Measurements from ENCODE around the gene PLCZ1. TPM values are rescaled to one million over a fixed set of nuclear protein-coding genes. Genes with fewer than 3 reads are reported as not detected.
"Not testable (repeated sequence)": the region's sequence is repeated elsewhere in the genome, so short reads cannot be mapped to it uniquely, and the experiment has no call there.

PLCZ1 gene
- total and polyA plus RNA-seq, 10 of the 15 experiments (the other 5 are each of a cell fraction or from before 2014, with no cell fraction given): not detected

DNA sequence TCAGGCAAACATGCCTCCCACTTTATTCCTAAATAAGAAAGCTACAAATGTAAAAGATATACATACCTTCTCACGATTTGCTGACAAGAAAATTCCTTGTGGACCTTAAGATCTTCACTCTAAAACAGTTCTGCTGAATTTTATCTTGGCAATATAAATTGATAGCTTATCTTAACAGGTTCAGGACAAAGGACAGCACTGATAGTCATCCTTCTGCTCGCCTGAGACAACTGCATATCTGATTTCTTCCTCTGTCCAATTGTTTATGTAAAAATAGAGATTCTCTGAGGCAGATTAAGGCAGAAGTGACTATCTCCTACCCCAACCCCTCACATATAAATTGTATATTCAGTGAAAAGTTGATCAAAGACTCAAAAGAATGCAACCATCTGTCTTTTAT, 45.0 kb upstream of the PLCZ1 start:
- H3K27ac ChIP-seq (ENCODE audit: control insufficient read depth, insufficient read depth): no peak overlapping the region
- no peak overlapping the region for H3K4me3 ChIP-seq
- H3K4me2 ChIP-seq (ENCODE audit: control insufficient read depth, insufficient read depth): no peak overlapping the region
- no peaks in the 10 kb centered on the region for H3K36me3 ChIP-seq (ENCODE audit: control insufficient read depth in 2 of 2, insufficient read depth in 2 of 2, low read length in 1 of 2)
- H3K9me3 ChIP-seq (replicated peaks; ENCODE audit: control insufficient read depth, insufficient read depth, low read length): no peaks in the 10 kb centered on the region
- BruUV-seq (replicated peaks): no TSS peak
- FAIRE-seq: no peak
- ChIA-PET RAD21 (ENCODE audit: unreplicated experiment) (no interaction called here), SMC1A (ENCODE audit: uncharacterized antibody, unreplicated experiment) (interaction anchor here (0.6 kb wide), 1 partner anchor 888 kb away, joined by 4 read pairs; no protein-coding TSS in a partner anchor), CTCF (no interaction called here), POLR2A (no interaction called here)
- H3K79me2 ChIP-seq (ENCODE audit: control insufficient read depth, insufficient read depth, low read length): no peaks in the 10 kb centered on the region
- no peak overlapping the region for H3K9ac ChIP-seq (ENCODE audit: control insufficient read depth, insufficient read depth, low read length)
- no peaks in the 10 kb centered on the region for H3K4me1 ChIP-seq (ENCODE audit: control insufficient read depth, insufficient read depth, low read length)
- TF ChIP-seq FOS (IDR thresholded peaks at IDR 0.05; ENCODE audit: borderline replicate concordance, extremely low read depth, insufficient read length): no peak
- H3K27me3 ChIP-seq (replicated peaks in 1 of 2; ENCODE audit: control insufficient read depth in 2 of 2, insufficient read depth in 2 of 2, low read length in 1 of 2): no peaks in the 10 kb centered on the region
- no peak for ATAC-seq
- no peak for DNase-seq (ENCODE audit: low read depth, low spot score)
- in situ Hi-C loops (cut with MboI): no loop called here
- intact Hi-C loops (cut with micrococcal nuclease; ENCODE audit: unreplicated experiment): no loop called here
- no peaks in the 10 kb centered on the region for H4K20me1 ChIP-seq (ENCODE audit: control insufficient read depth, insufficient read depth)
- H2AFZ ChIP-seq (ENCODE audit: control insufficient read depth, low read depth, low read length): no peak overlapping the region
- 0% methylated on average over 2 of the region's 2 CpGs for WGBS (ENCODE audit: insufficient coverage, insufficient replicate concordance, low lambda C conversion rate, missing lambda C conversion rate)

DNA sequence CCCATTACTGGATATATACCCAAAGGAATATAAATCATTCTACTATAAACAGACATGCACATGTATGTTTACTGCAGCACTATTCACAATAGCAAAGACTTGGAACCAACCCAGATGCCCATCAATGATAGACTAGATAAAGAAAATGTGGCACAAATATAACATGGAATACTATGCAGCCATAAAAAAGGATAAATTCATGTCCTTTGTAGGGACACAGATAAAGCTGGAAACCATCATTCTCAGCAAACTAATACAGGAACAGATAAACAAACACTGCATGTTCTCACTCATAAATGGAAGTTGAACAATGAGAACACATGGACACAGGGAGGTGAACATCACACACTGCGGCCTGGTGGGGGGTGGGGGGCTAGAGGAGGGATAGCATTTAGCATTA, 28.7 kb upstream of the PLCZ1 start:
- BruUV-seq (replicated peaks); H3K36me3 ChIP-seq (ENCODE audit: control insufficient read depth in 2 of 2, insufficient read depth in 2 of 2, low read length in 1 of 2); H3K4me2 ChIP-seq (ENCODE audit: control insufficient read depth, insufficient read depth); FAIRE-seq; SMC1A ChIA-PET (ENCODE audit: uncharacterized antibody, unreplicated experiment); intact Hi-C loops (cut with micrococcal nuclease; ENCODE audit: unreplicated experiment); H2AFZ ChIP-seq (ENCODE audit: control insufficient read depth, low read depth, low read length); H3K27ac ChIP-seq (ENCODE audit: control insufficient read depth, insufficient read depth); DNase-seq (ENCODE audit: low read depth, low spot score); H4K20me1 ChIP-seq (ENCODE audit: control insufficient read depth, insufficient read depth); ATAC-seq; H3K9me3 ChIP-seq (replicated peaks; ENCODE audit: control insufficient read depth, insufficient read depth, low read length); in situ Hi-C loops (cut with MboI); RAD21 ChIA-PET (ENCODE audit: unreplicated experiment); H3K79me2 ChIP-seq (ENCODE audit: control insufficient read depth, insufficient read depth, low read length); CTCF ChIA-PET; H3K9ac ChIP-seq (ENCODE audit: control insufficient read depth, insufficient read depth, low read length); H3K4me3 ChIP-seq; H3K4me1 ChIP-seq (ENCODE audit: control insufficient read depth, insufficient read depth, low read length); POLR2A ChIA-PET; H3K27me3 ChIP-seq (replicated peaks in 1 of 2; ENCODE audit: control insufficient read depth in 2 of 2, insufficient read depth in 2 of 2, low read length in 1 of 2): not testable (repeated sequence)
- 8% methylated on average over 1 of the region's 1 CpG for WGBS (ENCODE audit: insufficient coverage, insufficient replicate concordance, low lambda C conversion rate, missing lambda C conversion rate)
